Neural cell (in vitro differentiated cells): ENCODE data around the gene CREB3L4. TPM values are rescaled to one million over a fixed set of nuclear protein-coding genes. Genes with fewer than 3 reads are reported as not detected.

Experiments used
- H2AFZ ChIP-seq: fragments of 200-600, 300-800 bp; sonication (generic), shearing (Covaris generic); 2 replicates; pipeline ENCODE4 v1.6.0; 2014; ENCODE audit warnings: low read depth, mild to moderate bottlenecking, antibody characterized with exemption, low read length, moderate library complexity
- H3F3A ChIP-seq: fragments of 200-600 bp; shearing (Covaris generic); 2 replicates; pipeline ENCODE4 v1.6.1; 2016; ENCODE audit warnings: mild to moderate bottlenecking, moderate library complexity, mixed read lengths, antibody characterized with exemption, low read length; ENCODE audit not compliant: insufficient read depth, poor library complexity, severe bottlenecking
- H3K27ac ChIP-seq: fragments of 200-600, 300-800 bp; sonication (generic), shearing (Covaris generic); 2 replicates; pipeline ENCODE4 v1.5.1; 2014; ENCODE audit warnings: mild to moderate bottlenecking, low read length, moderate library complexity
- H3K27me3 ChIP-seq: fragments of 300-800, 200-600 bp; sonication (generic), shearing (Covaris generic); 2 replicates; pipeline ENCODE4 v1.6.0; 2014; ENCODE audit warnings: mild to moderate bottlenecking, low read depth, low read length, moderate library complexity; ENCODE audit not compliant: insufficient read depth
- H3K36me3 ChIP-seq: fragments of 300-800, 200-600 bp; sonication (generic), shearing (Covaris generic); 2 replicates; pipeline ENCODE4 v1.5.1; 2014; ENCODE audit warnings: mild to moderate bottlenecking, antibody characterized with exemption, low read length, moderate library complexity; ENCODE audit not compliant: insufficient read depth
- H3K4me2 ChIP-seq: fragments of 300-800, 200-600 bp; sonication (generic), shearing (Covaris generic); 2 replicates; pipeline ENCODE4 v1.6.0; 2014; ENCODE audit warnings: mild to moderate bottlenecking, low read length
- H3K4me3 ChIP-seq: fragments of 300-800, 200-600 bp; sonication (generic), shearing (Covaris generic); 2 replicates; pipeline ENCODE4 v1.5.1; 2014; ENCODE audit warnings: mild to moderate bottlenecking, low read length, moderate library complexity
- H3K79me2 ChIP-seq: fragments of 200-600 bp; shearing (Covaris generic); replicated peaks from 2 replicates; pipeline ENCODE4 v1.6.0; 2014; ENCODE audit warnings: mild to moderate bottlenecking, low read length, moderate library complexity; ENCODE audit not compliant: insufficient read depth
- H3K9ac ChIP-seq: fragments of 300-800, 200-600 bp; sonication (generic), shearing (Covaris generic); 2 replicates; pipeline ENCODE4 v1.6.1; 2016; ENCODE audit warnings: mild to moderate bottlenecking, low read length, mixed read lengths
- H3K9me2 ChIP-seq: fragments of 200-600 bp; shearing (Covaris generic); 2 replicates; pipeline ENCODE4 v1.6.1; 2016; ENCODE audit warnings: mild to moderate bottlenecking, low read length, mixed read lengths; ENCODE audit not compliant: insufficient read depth
- H3K9me3 ChIP-seq: fragments of 200-600, 300-800 bp; sonication (generic), shearing (Covaris generic); 2 replicates; pipeline ENCODE4 v1.6.1; 2016; ENCODE audit warnings: mild to moderate bottlenecking, mixed run types, low read length, moderate library complexity, mixed read lengths
- H4K20me1 ChIP-seq: fragments of 200-600 bp; shearing (Covaris generic); 2 replicates; pipeline ENCODE4 v1.6.1; 2016; ENCODE audit warnings: mild to moderate bottlenecking, mixed run types; ENCODE audit not compliant: insufficient read depth
- CTCF ChIP-seq: fragments of 450-650 bp; IDR thresholded peaks from 2 replicates; pipeline ENCODE4 v1.5.1; 2014; ENCODE audit warnings: antibody characterized with exemption, mild to moderate bottlenecking, moderate library complexity; ENCODE audit not compliant: poor library complexity, severe bottlenecking
- EP300 ChIP-seq: fragments of 450-650 bp; conservative IDR thresholded peaks from 2 replicates; pipeline ENCODE4 v1.6.1; 2014; ENCODE audit warnings: antibody characterized with exemption, mild to moderate bottlenecking, moderate library complexity; ENCODE audit not compliant: poor library complexity, severe bottlenecking
- EZH2 ChIP-seq: fragments of 200-600, 300-800 bp; shearing (Covaris generic), sonication (generic); IDR thresholded peaks from 2 replicates; pipeline ENCODE4 v1.6.1; 2014; ENCODE audit warnings: antibody characterized with exemption, low read length, borderline replicate concordance, mild to moderate bottlenecking; ENCODE audit not compliant: insufficient read depth, poor library complexity, severe bottlenecking
- MXI1 ChIP-seq: fragments of 450-650 bp; conservative IDR thresholded peaks from 2 replicates; pipeline ENCODE4 v1.6.1; 2014; ENCODE audit warnings: antibody characterized with exemption, mild to moderate bottlenecking; ENCODE audit not compliant: poor library complexity, severe bottlenecking
- POLR2AphosphoS5 ChIP-seq: IDR thresholded peaks from 2 replicates; pipeline ENCODE4 v1.6.1; 2012
- RAD21 ChIP-seq: fragments of 450-650 bp; conservative IDR thresholded peaks from 2 replicates; pipeline ENCODE4 v1.6.1; 2014; ENCODE audit warnings: antibody characterized with exemption, mild to moderate bottlenecking, moderate library complexity
- REST ChIP-seq: IDR thresholded peaks from 2 replicates; pipeline ENCODE4 v1.6.1; 2012; ENCODE audit warnings: borderline replicate concordance
- TAF1 ChIP-seq: IDR thresholded peaks from 2 replicates; pipeline ENCODE4 v1.6.1; 2012; ENCODE audit warnings: low read depth
- polyA plus RNA-seq: library from polyadenylated mRNA; depleted of rRNA; stranded (reverse); fragments of >200 nt; gene quantifications from 2 replicates; pipeline ENCODE4 v1.2.3, GENCODE V29; 2014

The CREB3L4 gene
- polyA plus RNA-seq, 1 donor from 2014 or later, result 18.0 TPM

- no peak overlapping the region for H3K9ac ChIP-seq
- H3K27ac ChIP-seq, result no peak overlapping the region
- H3K36me3 ChIP-seq, result no peaks in the 10 kb centered on the region
- H3K4me2 ChIP-seq, result no peak overlapping the region
- H2AFZ ChIP-seq, result no peak overlapping the region
- H3K27me3 ChIP-seq, result no peaks in the 10 kb centered on the region
- H3F3A ChIP-seq, result no peaks in the 10 kb centered on the region
- no peaks in the 10 kb centered on the region for H3K9me3 ChIP-seq
- no peaks in the 10 kb centered on the region for H4K20me1 ChIP-seq
- H3K79me2 ChIP-seq, result peaks cover 35% of the 10 kb centered on the region
- no peak overlapping the region for H3K4me3 ChIP-seq
- H3K9me2 ChIP-seq, result no peaks in the 10 kb centered on the region
- TF ChIP-seq TAF1 (no peak), EZH2 (no peak), RAD21 (no peak), EP300 (no peak), MXI1 (no peak), CTCF (no peak)
Observed at GRCh38 chr1:153953859-153954365, 13.8 kb upstream of the CREB3L4 start.

- Histone ChIP-seq H4K20me1 (no peaks in the 10 kb centered on the region), H3F3A (no peaks in the 10 kb centered on the region), H3K27ac (no peak overlapping the region), H3K9me2 (no peaks in the 10 kb centered on the region), H3K79me2 (peaks cover 35% of the 10 kb centered on the region), H3K27me3 (no peaks in the 10 kb centered on the region), H3K4me3 (no peak overlapping the region), H2AFZ (no peak overlapping the region), H3K36me3 (no peaks in the 10 kb centered on the region), H3K9me3 (no peaks in the 10 kb centered on the region), H3K9ac (no peak overlapping the region), H3K4me2 (no peak overlapping the region)
- TF ChIP-seq TAF1 (no peak), EZH2 (no peak), MXI1 (no peak), CTCF (no peak), POLR2AphosphoS5 (no peak), RAD21 (no peak), REST (no peak)
Observed at GRCh38 chr1:153954826-153955225, 12.9 kb upstream of the CREB3L4 start.
